Esophagus muscularis mucosa (tissue), 4 donors: ENCODE data around the gene FDX1. TPM values are rescaled to one million over a fixed set of nuclear protein-coding genes. Genes with fewer than 3 reads are reported as not detected.
"Not testable (repeated sequence)": the region's sequence is repeated elsewhere in the genome, so short reads cannot be mapped to it uniquely, and the experiment has no call there.

Source experiments
- DNase-seq: peaks from one replicate; pipeline ENCODE4 v3.0.0-alpha.2; 2017; ENCODE audit errors: extremely low spot score
- H3K27ac ChIP-seq, 4 donors: fragments of 200-600 bp; sonication (generic); replicated peaks in 1 of 4; 1 replicate in 3 of 4; 2 replicates in 1 of 4; pipeline ENCODE4 v1.5.1; 2016 to 2019; ENCODE audit warnings: mild to moderate bottlenecking in 1 of 4
- H3K27me3 ChIP-seq, 4 donors: fragments of 200-600 bp; sonication (generic); one replicate each; pipeline versions ENCODE4 v1.5.1 to v1.6.0; 2016 to 2019
- H3K36me3 ChIP-seq, 4 donors: fragments of 200-600 bp; sonication (generic); one replicate each; pipeline ENCODE4 v1.5.1; 2016 to 2019
- H3K4me1 ChIP-seq, 4 donors: fragments of 200-600 bp; sonication (generic); one replicate each; pipeline ENCODE4 v1.5.1; 2016 to 2019
- H3K4me3 ChIP-seq, 4 donors: fragments of 200-600 bp; sonication (generic); 1 replicate in 2 of 4; 2 replicates in 2 of 4; pipeline ENCODE4 v1.5.1; 2016 to 2019; ENCODE audit warnings: mild to moderate bottlenecking in 4 of 4, moderate library complexity in 1 of 4
- H3K9me3 ChIP-seq, 4 donors: fragments of 200-600 bp; sonication (generic); 1 replicate in 3 of 4; 2 replicates in 1 of 4; pipeline ENCODE4 v1.5.1; 2016 to 2019
- CTCF ChIP-seq, 3 experiments: fragments of 200-600 bp in 2 of 3; fragments of 450-650 bp in 1 of 3; sonication (generic) in 2 of 3; IDR thresholded peaks; one replicate each; pipeline ENCODE4 v1.5.1; 2017 to 2019; ENCODE audit warnings: antibody characterized with exemption in 3 of 3, mild to moderate bottlenecking in 2 of 3, moderate library complexity in 1 of 3
- EP300 ChIP-seq: sonication (generic); formaldehyde crosslinking; IDR thresholded peaks from one replicate; pipeline ENCODE4 v1.6.1; 2017; ENCODE audit warnings: antibody characterized with exemption
- POLR2A ChIP-seq: fragments of 450-650 bp; IDR thresholded peaks from one replicate; pipeline ENCODE4 v1.6.1; 2017; ENCODE audit warnings: antibody characterized with exemption, moderate library complexity, mild to moderate bottlenecking, low read depth
- POLR2AphosphoS5 ChIP-seq, 2 donors: sonication (generic); formaldehyde crosslinking; IDR thresholded peaks; one replicate each; pipeline ENCODE4 v1.6.1; 2017; ENCODE audit warnings: antibody characterized with exemption in 2 of 2
- WGBS: methylation state at CpG from one replicate; pipeline ENCODE4 v1.1.5; 2018; 5-methylcytosine and 5-hydroxymethylcytosine counted together
- intact Hi-C: fragments of 100-400 bp; cut with DNase I; formaldehyde crosslinking; loops from one replicate; pipeline ENCODE4 v1.15.1; 2023
- total RNA-seq, 4 donors: library from RNA; depleted of rRNA; stranded (reverse); fragments of >200 nt; gene quantifications; one replicate each; pipeline versions ENCODE4 v1.1.0 to v1.2.1, GENCODE V29; 2016

Gene FDX1
- total RNA-seq = 10 to 100 TPM; 12.0 to 15.7 (median 13.6) TPM

- Histone ChIP-seq H3K36me3 (no peaks in the 10 kb centered on the region), H3K27me3 (no peaks in the 10 kb centered on the region), H3K4me3 (peak within 1 kb of the TSS; percentile 75 to 99 (median 80)), H3K27ac (peak within 1 kb of the TSS; percentile 88 to 97 (median 91)), H3K4me1 (peaks cover 27 to 46% (median 45%) of the 10 kb centered on the region in 4 donors), H3K9me3 (no peaks in the 10 kb centered on the region)
- TF ChIP-seq POLR2A = no peak
- no peak for TF ChIP-seq EP300
- peak; percentile 64 to 70 for TF ChIP-seq POLR2AphosphoS5 (IDR thresholded peaks at IDR 0.05)
- TF ChIP-seq CTCF (IDR thresholded peaks at IDR 0.05) = peak; percentile 59 to 85 (median 64)
- intact Hi-C loops = loop anchor here (2.0 to 5.0 kb wide), 2 partner anchors 52 to 133 kb away; partner anchors contain the start of gene RDX
- peak; percentile 94 for DNase-seq
- WGBS = 0% methylated on average over 24 of the region's 65 CpGs
These were observed at the start of gene FDX1 for GRCh38 chr11:110429731-110430266. FDX1 (plus strand) TSS chr11:110429948; CDS start chr11:110430121, 173 bp downstream.

- 83% methylated on average over 4 of the region's 4 CpGs for WGBS
These were observed 48.7 kb upstream of the FDX1 start for GRCh38 chr11:110380836-110381622.

DNA sequence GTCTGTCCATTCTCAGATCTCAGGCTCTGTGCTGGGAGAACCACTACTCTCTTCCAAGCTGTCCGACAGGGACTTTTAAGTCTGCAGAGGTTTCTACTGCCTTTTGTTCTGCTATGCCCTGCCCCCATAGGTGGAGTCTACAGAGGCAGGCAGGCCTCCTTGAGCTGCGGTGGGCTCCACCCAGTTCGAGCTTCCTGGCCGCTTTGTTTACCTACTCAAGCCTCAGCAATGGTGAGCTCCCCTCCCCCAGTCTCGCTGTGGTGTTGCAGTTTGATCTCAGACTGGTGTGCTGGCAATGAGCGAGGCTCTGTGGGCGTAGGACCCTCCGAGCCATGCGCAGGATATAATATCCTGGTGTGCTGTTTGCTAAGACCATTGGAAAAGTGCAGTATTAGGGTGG, 41.5 kb upstream of the FDX1 start:
- H3K27me3 ChIP-seq, H3K4me1 ChIP-seq, intact Hi-C loops, H3K9me3 ChIP-seq, H3K27ac ChIP-seq, H3K36me3 ChIP-seq, H3K4me3 ChIP-seq: not testable (repeated sequence)
- peak; percentile 14 for DNase-seq
- WGBS = 90% methylated on average over 2 of the region's 9 CpGs

More at GRCh38 chr11:110380836-110381622, 48.7 kb upstream of the FDX1 start:
- Histone ChIP-seq H3K4me1 (peaks cover 11 to 15% (median 12%) of the 10 kb centered on the region in 4 donors), H3K36me3 (no peaks in the 10 kb centered on the region), H3K27ac (no peak overlapping the region), H3K9me3 (no peaks in the 10 kb centered on the region), H3K27me3 (no peaks in the 10 kb centered on the region), H3K4me3 (no peak overlapping the region)
- peak; percentile 45 for DNase-seq
- intact Hi-C loops = no loop called here
- no peak for TF ChIP-seq CTCF (IDR thresholded peaks at IDR 0.05)
- no peak for TF ChIP-seq EP300
- no peak for TF ChIP-seq POLR2A
- no peak for TF ChIP-seq POLR2AphosphoS5 (IDR thresholded peaks at IDR 0.05)

DNA sequence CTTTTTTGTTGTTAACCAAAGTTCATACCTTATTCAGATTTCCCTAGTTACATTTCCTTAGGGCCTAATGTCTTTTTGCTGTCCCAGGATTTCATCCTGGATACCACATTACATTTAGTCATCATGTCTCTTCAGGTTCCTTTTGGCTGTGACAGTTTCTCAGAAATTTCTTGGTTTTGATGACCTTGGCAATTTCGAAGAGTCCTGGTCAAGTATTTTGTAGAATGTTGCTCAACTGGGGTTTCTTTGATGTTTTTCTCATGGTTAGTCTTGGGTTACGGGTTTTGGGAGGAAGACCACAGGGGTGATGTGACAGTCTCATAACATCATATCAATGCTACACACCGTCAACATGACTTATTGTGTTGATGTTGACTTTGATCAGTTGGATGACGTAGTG, 39.8 kb upstream of the FDX1 start:
- no peak for DNase-seq
- no peak for TF ChIP-seq POLR2A
- no peak for TF ChIP-seq POLR2AphosphoS5 (IDR thresholded peaks at IDR 0.05)
- no peak for TF ChIP-seq CTCF (IDR thresholded peaks at IDR 0.05)
- no peak for TF ChIP-seq EP300
- Histone ChIP-seq H3K9me3 (no peaks in the 10 kb centered on the region), H3K4me3 (no peak overlapping the region), H3K27me3 (no peaks in the 10 kb centered on the region), H3K4me1 (no peaks in the 10 kb centered on the region), H3K36me3 (no peaks in the 10 kb centered on the region), H3K27ac (no peak overlapping the region)
- 88% methylated on average over 4 of the region's 4 CpGs for WGBS
- intact Hi-C loops = no loop called here

DNA sequence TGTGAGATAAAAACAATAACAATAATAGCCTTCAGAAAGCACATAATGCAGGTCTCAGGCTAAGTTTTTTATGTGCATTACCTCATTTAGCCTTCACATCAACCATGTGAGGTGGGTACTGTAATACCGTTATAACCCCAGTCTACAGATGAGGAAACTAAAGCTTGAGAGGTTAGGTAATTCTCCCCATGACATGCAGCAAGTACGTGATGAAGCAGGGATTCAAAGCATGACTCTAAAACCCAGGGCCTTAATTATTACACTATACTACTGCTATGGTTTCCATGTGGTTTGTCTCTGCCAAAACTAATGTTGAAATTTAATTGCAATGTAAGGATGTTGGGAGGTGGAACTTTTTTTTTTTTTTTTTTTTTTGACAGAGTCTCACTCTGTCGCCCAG, 37.7 kb upstream of the FDX1 start:
- WGBS = 88% methylated on average over 3 of the region's 3 CpGs
- H3K36me3 ChIP-seq = no peaks in the 10 kb centered on the region
- H3K4me3 ChIP-seq = no peak overlapping the region
- intact Hi-C loops = no loop called here
- no peaks in the 10 kb centered on the region for H3K27me3 ChIP-seq
- no peak for DNase-seq
- TF ChIP-seq CTCF (IDR thresholded peaks at IDR 0.05) (no peak), POLR2A (no peak), EP300 (no peak), POLR2AphosphoS5 (IDR thresholded peaks at IDR 0.05) (no peak)
- no peaks in the 10 kb centered on the region for H3K4me1 ChIP-seq
- no peak overlapping the region for H3K27ac ChIP-seq
- no peaks in the 10 kb centered on the region for H3K9me3 ChIP-seq

DNA sequence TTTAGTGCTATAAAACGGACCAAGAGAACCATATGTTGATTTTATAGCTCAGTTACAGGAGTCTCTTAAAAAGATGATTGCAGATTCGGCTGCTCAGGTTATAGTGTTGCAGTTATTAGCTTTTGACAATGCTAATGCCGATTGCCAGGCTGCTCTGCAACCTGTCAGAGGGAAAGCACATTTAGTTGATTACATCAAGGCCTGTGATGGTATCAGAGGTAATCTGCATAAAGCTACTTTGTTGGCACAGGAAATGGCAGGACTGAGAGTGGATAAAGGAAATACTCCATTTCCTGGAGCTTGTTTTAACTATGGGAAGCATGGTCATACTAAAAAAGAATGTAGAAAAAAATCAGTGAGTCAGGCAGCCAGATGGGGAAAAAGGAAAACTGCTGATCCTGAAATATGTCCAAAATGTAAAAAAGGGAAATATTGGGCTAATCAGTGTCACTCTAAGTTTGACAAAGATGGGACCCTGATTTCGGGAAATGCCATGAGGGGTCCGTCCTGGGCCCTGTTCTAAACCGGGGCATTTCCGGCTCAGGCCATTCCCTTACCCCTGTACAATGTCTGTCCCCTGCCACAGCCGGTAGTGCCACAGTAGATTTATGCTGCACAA, 32.0 kb upstream of the FDX1 start:
- H3K9me3 ChIP-seq, H3K27ac ChIP-seq, H3K36me3 ChIP-seq, H3K4me1 ChIP-seq, intact Hi-C loops, H3K27me3 ChIP-seq, DNase-seq, H3K4me3 ChIP-seq: not testable (repeated sequence)
- 73% methylated on average over 8 of the region's 8 CpGs for WGBS

DNA sequence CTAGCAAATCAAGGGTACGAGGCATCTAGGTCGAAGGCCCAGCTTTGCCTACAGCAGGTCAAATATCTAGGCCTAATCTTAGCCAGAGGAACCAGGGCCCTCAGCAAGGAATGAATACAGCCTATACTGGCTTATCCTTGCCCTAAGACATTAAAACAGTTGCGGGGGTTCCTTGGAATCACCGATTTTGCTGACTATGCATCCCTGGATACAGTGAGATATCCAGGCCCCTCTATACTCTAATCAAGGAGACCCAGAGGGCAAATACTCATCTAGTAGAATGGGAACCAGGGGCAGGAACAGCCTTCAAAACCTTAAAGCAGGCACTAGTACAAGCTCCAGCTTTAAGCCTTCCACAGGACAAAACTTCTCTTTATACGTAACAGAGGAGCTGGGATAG, 26.2 kb upstream of the FDX1 start:
- H3K4me3 ChIP-seq, DNase-seq, H3K4me1 ChIP-seq, intact Hi-C loops, H3K36me3 ChIP-seq, H3K9me3 ChIP-seq, H3K27ac ChIP-seq, H3K27me3 ChIP-seq: not testable (repeated sequence)
- WGBS = 94% methylated on average over 2 of the region's 5 CpGs
